Measurements from ENCODE around the gene EXTL2.
A peak's percentile ranks its signal among the peaks of the same experiment; 100 is the strongest.
"Not testable (repeated sequence)": the region's sequence is repeated elsewhere in the genome, so short reads cannot be mapped to it uniquely, and the experiment has no call there.

Gene EXTL2

DNA sequence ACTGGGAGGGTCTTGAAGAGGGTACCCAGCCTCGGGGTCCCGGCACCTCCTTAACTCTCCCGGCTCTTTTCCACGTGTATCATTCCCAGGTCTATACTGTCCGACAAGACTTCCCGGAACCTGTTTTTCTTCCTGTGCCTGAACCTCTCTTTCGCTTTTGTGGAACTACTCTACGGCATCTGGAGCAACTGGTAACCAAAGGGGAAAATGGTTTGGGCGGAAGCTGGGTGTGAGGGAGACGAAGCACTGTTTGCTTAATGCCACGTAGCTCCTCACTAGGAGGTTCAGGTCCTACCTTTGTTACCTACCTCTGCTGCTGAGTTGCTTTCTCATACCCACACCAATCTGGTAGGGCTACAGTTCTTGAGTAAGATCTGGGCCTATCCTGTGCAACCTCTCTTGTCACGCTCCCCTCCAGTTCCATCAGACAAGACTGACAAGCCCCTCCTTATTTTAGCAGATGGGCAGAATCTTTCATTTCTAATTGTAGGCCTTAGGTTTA is 1.9 kb upstream of the EXTL2 start:
- peak in 1 of 2 experiments; percentile 35 for DNase-seq

DNA sequence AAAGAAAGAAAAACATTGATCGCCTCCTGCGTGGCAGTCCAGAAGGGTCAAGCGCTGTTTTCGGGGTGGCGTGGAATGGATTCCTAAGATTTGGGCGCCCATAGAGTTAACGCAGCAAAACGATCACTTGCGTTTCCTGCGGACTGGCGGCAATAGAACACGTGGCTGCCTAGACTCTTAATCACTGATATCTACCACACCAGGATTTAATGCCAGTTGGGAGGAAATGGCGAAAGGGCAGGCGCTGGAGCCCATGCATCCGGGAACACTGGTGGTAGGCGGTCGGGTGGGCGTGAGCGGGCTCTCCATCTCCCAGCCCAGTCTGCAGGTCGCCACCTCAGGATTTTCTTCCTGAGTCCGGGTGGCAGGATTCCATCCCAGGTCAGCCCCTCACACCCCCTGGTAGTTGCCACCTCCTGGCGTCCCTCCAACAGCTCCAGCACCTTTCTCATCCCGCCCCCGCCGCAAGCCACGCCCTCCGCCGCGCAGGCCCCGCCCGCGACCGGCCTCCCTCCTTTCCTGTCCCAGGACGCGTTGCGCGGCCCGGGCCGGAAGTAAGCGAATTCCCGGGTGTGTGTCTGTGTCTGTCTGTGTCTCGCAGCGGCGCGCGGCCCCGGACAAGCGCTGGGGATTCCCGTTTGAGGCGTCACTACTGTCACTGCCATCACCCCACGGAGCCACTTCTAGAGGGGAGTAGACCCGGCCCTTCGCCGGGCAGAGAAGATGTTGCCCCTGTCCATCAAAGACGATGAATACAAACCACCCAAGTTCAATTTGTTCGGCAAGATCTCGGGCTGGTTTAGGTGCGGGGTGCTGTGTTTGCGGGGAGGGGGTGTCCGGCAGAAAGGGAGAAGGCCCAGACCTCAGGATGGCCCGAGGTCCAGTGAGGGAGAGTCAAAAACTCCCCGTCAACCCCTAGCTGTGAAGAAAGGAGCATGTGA is 1.2 kb upstream of the EXTL2 start, which contains the start of gene SLC30A7:
Gene SLC30A7 (plus strand): TSS at position 551 of the 941 bp plus-strand sequence. CDS start 173 bp downstream, at position 724.
- DNase-seq = peak; percentile 85 to 87

DNA sequence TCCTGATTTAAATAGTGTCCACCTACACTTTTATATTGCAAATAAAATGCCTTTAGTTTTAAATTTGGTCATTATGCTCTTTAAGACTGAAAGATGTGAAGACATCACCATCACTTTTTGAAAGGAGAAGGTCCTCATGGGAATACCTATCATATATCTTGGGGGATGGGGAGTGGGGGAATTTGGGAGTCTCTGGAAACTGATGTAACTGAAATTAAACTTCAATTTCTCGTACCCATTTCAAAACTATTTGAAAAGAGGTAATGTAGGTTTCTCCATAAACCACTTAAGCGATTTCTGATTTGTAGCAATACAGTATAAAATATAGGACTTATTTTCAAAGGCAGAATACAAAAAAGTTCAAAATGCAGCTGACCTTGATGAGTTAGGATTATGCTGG is 924 bp downstream of the EXTL2 start:
- DNase-seq = no peak

DNA sequence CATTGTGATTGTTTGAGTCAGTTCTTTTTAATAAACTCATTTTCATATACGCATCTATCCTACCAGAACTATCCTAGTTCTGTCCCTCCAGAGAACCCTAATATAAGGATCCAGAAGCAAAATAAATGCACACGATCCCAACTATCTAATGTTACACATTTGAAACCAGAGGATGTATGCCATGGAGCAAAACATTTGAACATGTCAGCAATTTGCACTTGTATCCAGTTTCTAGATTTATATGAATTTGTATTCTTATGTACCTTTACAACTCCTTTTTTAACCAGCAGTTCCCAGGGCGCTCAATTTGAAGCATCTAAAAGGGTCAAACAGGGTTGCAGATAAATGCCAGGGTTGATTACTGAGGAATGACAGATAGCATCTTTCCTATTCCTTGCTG is 2.1 kb downstream of the EXTL2 start:
- no peak for DNase-seq

DNA sequence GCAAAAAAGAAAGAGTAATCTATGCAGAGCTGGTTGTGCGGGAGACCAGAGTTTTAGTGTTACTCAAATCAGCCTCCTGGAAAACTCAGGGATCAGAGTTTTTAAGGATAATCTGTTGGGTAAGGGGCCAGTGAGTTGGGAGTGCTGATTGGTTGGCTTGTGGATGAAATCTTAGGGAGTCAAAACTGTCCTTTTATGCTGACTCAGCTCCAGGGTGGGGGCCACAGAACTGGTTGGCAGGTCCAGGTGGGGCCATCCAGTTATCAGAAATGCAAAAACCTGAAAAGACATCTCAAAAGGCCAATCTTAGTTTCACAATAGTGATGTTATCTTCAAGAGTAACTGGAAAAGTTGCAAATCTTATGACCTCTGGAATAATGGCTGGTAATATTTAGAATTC is 3.3 kb downstream of the EXTL2 start:
- DNase-seq = no peak

DNA sequence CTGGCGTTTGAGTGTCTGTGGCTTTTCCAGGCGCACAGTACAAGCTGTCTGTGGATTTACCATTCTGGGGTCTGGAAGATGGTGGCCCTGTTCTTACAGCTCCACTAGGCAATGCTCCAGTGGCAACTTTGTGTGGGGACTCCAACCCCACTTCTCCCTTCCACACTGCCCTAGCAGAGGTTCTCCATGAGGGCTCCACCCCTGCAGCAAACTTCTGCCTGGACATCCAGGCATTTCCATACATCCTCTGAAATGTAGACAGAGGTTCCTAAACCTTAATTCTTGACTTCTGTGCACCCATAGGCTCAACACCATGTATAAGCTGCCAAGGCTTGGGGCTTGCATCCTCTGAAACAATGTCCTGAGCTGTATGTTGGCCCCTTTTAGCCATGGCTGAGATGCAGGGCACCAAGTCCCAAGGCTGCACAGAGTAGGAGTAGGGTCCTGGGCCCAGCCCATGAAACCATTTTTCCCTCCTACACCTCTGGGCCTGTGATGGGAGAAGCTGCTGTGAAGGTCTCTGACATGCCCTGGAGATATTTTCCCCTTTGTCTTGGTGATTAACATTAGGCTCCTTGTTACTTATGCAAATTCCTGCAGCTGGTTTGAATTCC is 4.7 kb downstream of the EXTL2 start:
- not testable (repeated sequence) for DNase-seq

DNA sequence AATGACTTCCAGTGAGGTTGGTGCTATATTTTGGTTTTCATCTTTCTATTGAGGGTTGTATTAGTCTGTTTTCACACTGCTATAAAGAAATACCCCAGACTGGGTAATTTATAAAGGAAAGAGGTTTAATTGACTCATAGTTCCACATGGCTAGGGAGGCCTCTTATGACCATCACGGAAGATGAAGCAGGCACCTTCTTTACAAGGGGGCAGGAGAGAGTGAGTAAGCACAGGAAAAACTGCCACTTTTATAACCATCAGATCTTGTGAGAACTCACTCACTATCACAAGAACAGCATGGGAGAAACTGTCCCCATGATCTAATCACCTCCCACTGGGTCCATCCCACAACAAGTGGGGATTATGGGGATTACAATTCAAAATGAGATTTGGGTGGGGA is 5.6 kb downstream of the EXTL2 start:
- DNase-seq = not testable (repeated sequence)

DNA sequence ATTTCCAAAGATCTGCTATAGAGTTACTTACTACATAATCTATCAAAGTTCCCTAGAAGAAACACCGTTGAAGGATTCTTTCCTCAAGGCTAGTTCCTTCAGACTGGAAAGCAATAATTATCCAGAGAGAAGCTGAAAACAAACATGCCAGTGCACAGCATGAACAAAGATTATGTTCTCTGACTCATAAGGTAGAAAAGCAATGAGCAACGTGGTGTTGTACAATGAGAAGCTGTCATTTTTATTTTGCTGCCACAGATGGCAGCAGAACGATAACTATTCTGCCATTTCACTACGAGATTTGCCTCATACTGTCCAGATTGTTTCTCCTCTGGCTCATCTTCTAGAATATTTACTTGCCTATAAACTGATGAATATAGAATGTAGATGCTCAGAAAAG is 10.7 kb downstream of the EXTL2 start:
- no peak for DNase-seq

DNA sequence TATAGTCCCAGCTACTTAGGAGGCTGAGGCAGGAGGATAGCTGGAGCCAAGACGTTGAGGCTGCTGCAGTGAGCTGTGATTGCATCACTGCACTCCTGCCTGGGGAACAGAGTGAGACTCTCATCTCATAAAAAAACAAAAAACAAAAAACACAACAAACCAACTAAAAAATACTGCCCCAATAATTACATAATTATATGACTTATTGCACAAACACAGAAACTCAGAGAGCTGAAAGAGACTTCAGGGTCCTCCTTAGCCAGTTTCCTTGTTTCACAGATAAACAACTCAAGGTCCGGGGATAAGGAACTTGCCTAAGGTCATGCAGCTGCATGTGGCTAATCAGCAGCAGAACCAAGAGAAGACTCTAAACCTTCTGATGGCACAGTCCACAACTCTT is 11.9 kb downstream of the EXTL2 start:
- DNase-seq = no peak

DNA sequence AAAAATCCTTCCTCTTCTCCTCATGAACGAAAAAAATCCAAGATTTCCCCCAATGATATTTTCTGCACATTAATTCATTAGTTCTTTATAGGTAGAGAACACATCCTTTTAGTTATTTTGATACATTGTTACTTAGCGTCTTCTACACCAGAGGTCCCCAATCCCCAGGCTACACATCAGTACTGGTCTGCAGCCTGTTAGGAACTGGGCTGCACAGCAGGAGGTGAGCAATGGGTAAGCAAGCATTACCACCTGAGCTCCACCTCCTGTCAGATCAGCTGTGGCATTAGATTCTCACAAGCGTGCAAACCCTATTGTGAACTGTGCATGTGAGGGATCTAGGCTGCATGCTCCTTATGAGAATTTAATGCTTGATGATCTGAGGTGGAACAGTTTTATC is 13.0 kb downstream of the EXTL2 start:
- no peak for DNase-seq

DNA sequence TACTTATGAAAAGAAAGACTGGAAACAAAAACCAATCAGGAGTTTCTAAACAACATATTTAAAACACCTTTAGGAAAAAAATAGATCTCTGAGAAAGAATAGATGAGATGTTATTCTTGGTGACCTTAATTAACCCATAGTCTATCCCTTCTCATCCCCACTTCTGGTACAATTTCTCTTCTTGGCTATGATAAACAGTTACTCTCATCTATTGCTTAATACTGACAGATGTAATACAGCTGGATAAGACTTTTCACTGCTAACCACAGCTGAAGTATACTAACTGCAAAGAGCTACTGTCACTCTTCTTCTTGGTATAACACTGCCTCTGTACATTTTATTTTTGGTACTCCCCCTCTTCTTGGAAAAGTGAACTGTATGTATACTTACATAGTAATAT is 15.2 kb downstream of the EXTL2 start:
- no peak for DNase-seq

DNA sequence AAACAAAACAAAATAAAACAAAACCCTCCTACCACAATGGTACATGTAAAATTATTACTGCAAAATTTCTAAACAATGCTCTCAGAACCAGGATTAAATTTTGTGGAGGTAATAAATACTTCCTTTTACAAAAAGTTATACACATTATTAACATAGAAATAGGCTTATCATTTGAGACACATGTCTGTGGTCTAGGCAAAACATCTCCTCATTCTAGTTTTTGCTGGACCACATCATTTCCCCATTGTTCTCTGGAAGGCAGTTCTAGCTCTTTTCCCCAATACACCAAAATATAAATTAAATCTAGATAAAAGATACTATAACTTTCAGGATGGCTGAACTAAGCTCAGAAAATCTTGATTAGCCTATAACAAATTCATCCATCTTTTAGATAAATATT is 18.4 kb downstream of the EXTL2 start:
- DNase-seq = no peak

DNA sequence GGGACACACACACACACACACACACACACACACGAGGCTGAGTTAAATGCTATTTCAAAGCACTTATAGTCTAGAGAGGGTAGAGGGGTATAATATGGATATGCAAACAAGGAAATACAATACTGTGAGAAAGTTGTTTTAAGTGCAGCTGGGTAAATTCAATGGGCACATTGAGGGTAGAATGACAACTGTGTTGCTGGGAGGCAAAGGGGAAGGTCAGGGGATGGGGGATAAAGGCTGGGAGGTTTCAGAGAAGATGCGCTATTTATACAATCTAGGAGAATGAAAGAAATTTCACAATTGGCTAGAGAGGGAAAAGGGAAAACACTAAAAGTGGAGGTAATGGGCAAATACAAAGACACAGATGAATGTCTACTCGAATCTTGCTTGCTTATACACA is 19.4 kb downstream of the EXTL2 start:
- DNase-seq = no peak

DNA sequence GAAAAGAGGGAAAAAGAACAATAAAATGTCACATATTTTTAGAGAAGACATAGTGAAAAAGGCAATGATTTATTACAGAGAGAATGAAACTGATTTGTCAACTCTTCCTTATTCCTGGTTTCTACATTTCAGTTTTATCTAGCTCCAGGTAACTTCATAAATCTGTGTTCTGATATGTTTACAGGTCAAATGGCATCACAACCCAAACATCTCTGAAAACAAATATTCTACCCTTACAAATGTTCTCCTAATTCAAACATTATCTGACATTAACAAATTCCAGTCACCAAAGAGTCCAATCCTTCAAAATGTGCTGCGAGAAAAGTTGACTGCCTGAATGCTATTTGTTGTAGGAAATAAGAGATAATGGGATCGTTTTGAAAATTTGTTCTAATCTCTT is 20.2 kb downstream of the EXTL2 start:
- no peak for DNase-seq

DNA sequence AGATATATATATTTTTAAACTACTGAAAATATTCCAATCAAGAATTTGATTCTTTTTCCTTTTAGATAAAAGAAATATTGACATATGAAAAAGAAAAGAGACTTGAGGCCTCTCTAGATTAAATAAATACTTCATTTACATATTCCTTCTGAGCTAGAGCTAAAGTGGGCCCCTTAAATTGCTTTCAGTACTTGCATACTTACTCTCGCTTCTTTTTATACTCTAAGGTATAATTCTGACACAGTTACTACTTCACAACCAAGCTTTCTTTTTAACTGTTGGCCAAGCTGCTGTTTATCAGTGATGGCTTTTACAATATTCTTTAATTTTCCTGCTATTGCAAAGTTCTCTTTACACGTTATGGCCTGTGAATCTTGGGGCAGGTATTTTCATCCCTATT is 24.6 kb downstream of the EXTL2 start:
- no peak for DNase-seq

DNA sequence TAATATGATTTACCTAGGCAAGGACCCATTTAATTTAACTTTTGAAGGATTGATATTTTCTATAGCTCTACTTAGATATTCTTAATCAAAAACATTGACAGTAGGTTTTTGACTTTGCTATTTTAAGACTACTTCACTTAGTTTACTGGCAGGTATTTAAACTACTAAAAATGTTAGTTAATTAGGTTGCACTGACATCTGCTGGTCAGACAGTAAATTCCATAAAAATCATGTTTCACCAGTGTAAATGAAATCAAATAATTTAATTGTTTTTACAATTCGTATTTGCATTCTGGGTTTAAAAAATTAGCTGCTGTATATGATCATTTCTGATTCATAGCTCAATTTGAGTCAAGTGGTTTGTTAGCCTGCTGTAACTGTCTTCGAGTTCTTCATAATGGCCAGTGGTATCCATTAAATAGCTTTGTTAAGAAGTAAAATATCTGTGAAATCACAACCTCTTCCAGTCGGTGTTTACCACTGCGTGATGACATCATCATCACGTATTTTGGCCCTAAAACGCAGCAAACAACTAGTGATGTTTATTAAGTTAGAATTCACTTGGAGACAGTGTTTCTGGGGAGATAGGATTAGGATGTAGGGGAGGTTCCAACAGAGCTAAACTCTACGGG is 26.2 kb downstream of the EXTL2 start:
- peak in 1 of 2 experiments; percentile 36 for DNase-seq

DNA sequence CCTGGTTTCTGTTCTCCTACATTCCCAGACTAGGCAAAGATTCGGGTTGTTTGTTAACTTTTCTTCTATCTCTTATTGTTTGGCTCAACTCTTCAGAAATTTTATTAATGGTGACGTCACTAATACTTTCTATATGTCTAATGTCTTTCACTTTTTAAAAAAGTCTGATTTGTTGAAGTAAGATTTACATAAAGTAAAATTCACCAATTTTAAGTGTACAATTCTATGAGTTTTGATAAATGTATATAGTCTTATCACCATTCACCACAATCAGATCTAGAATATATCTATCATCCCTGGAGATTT is 27.8 kb downstream of the EXTL2 start:
- DNase-seq = no peak

DNA sequence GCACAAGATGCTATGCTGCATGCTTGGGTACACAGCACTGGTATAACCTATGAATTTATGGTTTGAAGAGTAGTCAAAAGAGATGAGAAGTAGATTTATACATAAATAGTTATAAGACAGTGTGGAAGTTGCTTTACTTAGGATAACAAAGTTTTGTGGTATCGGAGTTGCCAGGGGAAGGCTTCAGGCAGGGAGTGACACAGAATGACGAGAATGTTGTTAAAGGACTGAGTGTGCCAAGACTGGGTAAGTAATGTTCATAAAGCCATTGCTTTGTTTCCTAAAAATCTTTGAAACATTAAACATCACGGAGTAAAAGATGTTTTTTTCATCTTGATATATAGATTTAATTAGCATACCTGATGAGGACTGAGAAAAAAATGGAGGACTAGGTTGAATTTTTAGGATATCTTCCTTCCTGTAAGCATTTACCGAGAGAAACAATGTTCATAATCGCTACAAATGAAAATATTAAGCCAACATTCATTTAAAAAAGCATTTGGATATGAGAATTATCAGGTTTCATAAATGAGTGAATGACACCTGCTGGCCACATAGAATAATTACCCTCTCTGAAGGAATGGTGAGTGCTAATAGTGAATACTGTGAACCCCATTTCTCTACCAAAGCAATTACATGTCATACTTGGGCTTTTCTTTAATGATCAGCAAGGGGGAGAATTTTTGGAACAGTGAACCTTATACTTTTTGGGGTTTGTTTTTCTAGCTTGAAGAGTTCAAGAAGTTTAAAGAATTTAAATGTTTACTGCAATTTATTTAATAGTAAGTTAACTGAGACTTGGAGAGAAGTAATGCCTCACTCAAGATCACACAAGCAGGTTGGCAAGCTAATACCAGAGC is 28.4 kb downstream of the EXTL2 start:
- peak in 1 of 2 experiments; percentile 59 for DNase-seq

DNA sequence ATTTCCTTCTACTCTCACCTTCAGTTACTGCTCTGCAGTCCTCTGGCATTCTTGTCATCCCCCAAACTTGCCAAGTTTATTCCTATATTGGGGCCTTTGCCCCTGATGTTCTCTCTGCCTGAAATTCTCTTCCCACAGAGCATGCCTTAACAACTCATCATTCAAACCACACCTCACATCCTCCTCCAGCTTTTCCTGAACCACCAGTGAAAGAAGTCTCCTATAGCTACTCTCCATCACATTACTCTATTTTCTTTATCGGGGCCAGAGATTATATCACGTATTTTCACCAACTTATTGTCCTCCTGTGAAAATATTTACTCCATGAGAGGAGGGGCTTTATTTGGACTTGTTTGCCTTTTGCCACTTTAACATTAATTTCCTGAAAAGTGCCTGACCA is 32.1 kb downstream of the EXTL2 start:
- DNase-seq = no peak

DNA sequence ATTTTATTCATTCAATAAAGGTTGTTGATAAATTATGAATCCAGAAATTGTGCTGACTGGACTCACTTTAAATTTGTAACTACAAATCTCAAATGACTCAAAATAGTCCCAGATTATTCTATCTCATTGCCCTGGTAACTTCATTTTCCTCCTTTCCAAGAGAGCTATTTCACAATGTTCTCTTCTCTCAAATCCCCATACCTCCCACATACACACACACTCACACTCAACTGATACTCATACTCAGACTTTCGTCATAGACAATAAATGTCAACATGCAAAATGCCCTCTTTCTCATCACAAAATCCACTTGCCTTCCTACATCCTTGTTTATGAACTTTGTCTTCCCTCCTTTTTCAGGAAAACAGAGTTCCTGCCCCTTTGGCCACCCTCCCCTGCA is 33.3 kb downstream of the EXTL2 start:
- no peak for DNase-seq

DNA sequence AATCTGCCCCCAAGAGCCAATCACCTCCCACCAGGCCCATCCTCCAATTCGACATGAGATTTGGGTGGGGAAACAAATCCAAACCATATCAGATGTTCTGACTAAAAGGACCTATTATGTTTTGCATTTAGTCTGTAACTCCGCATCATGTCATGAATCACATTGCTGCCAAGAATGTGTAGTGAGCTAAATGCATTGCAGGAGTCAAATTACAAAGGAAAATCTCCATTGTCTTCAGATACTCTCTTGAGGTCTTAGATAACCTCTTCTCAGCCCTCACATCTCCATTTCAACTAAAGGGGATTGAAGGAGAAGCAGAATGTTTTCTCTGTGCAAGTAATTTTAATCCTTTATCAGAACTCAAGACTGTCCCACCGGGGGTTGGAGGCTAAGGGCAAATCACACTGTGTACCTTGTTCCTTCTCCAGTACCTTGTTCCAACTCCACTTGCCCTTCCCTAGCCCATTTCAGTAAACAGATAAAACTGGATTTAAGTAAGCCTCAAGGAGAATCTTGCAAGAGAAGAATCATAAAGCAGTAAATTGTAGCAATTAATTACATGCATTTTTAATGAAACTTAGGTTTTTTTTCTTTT is 34.1 kb downstream of the EXTL2 start:
- DNase-seq = peak in 1 of 2 experiments; percentile 20

DNA sequence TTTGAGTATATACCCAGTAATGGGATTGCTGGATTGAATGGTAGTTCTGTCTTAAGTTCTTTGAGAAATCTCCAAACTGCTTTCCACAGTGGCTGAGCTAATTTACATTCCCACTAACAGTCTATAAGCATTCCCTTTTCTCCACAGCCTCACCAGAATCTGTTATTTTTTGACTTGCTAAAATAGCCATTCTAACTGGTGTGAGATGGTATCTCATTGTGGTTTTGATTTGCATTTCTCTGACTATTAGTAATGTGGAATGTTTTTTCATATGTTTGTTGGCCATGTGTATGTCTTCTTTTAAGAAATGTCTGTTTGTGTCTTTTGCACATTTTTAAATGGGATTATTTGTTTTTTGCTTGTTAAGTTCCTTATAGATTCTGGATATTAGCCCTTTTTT is 39.5 kb downstream of the EXTL2 start:
- not testable (repeated sequence) for DNase-seq
